MM.1S (cell line): ENCODE results near the gene GJB2.

Experiments used
- CTCF ChIP-seq: fragments of 300-600 bp; sonication (generic); IDR thresholded peaks from 2 replicates; pipeline ENCODE4 v1.5.1; 2016; ENCODE audit warnings: antibody characterized with exemption, low read length, mixed read lengths
- EZH2 ChIP-seq: fragments of 300-600 bp; sonication (generic); optimal IDR thresholded peaks from 2 replicates; pipeline ENCODE3; 2017; ENCODE audit warnings: low read depth, mild to moderate bottlenecking, antibody characterized with exemption, low read length, mixed read lengths
- EZH2phosphoT487 ChIP-seq: fragments of 300-600 bp; sonication (generic); IDR thresholded peaks from 2 replicates; pipeline ENCODE4 v1.6.1; 2018; ENCODE audit warnings: antibody characterized with exemption, low read length

- TF ChIP-seq CTCF (no peak), EZH2 (no peak), EZH2phosphoT487 (no peak)
Observed at GRCh38 chr13:20232556-20233277, 40.0 kb upstream of the GJB2 start.
